Adrenal gland (tissue), 12 donors: Measurements from ENCODE around the gene CD244. TPM values are rescaled to one million over a fixed set of nuclear protein-coding genes. Genes with fewer than 3 reads are reported as not detected.
"Not testable (repeated sequence)": the region's sequence is repeated elsewhere in the genome, so short reads cannot be mapped to it uniquely, and the experiment has no call there.

Experiments used
- DNase-seq, 7 donors: peaks; one replicate each; pipeline ENCODE4 v3.0.0-alpha.2; 2019 to 2020
- H3K27ac ChIP-seq, 5 donors: fragments of 200-600 bp; sonication (generic) in 4 of 5; 1 replicate in 3 of 5; 2 replicates in 2 of 5; pipeline versions ENCODE4 v1.5.1 to v1.8.0; 2016 to 2020; ENCODE audit warnings: mild to moderate bottlenecking in 1 of 5
- H3K27me3 ChIP-seq: fragments of 200-600 bp; 2 replicates; pipeline ENCODE4 v1.8.0; 2021
- H3K36me3 ChIP-seq, 2 donors: fragments of 200-600 bp; replicated peaks in 1 of 2; 1 replicate in 1 of 2; 2 replicates in 1 of 2; pipeline versions ENCODE4 v1.5.1 to v1.8.0; 2018 to 2022
- H3K4me1 ChIP-seq, 2 donors: fragments of 200-600 bp; replicated peaks in 1 of 2; 1 replicate in 1 of 2; 2 replicates in 1 of 2; pipeline versions ENCODE4 v1.5.1 to v1.8.0; 2018 to 2021
- H3K4me3 ChIP-seq, 4 donors: fragments of 200-600 bp; sonication (generic) in 3 of 4; one replicate each; pipeline ENCODE4 v1.5.1; 2016 to 2018
- H3K9me3 ChIP-seq, 3 donors: fragments of 200-600 bp; sonication (generic) in 1 of 3; replicated peaks in 1 of 3; 1 replicate in 2 of 3; 2 replicates in 1 of 3; pipeline versions ENCODE4 v1.5.1 to v1.8.0; 2016 to 2021
- CTCF ChIP-seq, 6 experiments: fragments of 450-650 bp in 4 of 6; fragments of 200-600 bp in 2 of 6; sonication (generic) in 1 of 6; IDR thresholded peaks; 1 replicate in 5 of 6; 2 replicates in 1 of 6; pipeline versions ENCODE4 v1.5.1 to v1.8.0; 2016 to 2021; ENCODE audit warnings: antibody characterized with exemption in 6 of 6, mild to moderate bottlenecking in 2 of 6, moderate library complexity in 1 of 6
- POLR2A ChIP-seq, 2 donors: fragments of 450-650 bp; IDR thresholded peaks; one replicate each; pipeline ENCODE4 v1.6.1; 2017; ENCODE audit warnings: antibody characterized with exemption in 2 of 2, mild to moderate bottlenecking in 2 of 2, moderate library complexity in 1 of 2
- WGBS, 4 donors: extraction: QIAGEN DNeasy Blood & Tissue Kit in 2 of 4; methylation state at CpG; one replicate each; pipeline versions ENCODE4 v1.1.5 to v1.1.7; 2013 to 2017; 5-methylcytosine and 5-hydroxymethylcytosine counted together
- intact Hi-C, 2 donors: fragments of 100-400 bp; cut with DNase I; formaldehyde crosslinking; loops; one replicate each; pipeline versions ENCODE4 v1.14.1 to v1.15.0; 2022 to 2023
- polyA plus RNA-seq, 3 donors: library from polyadenylated mRNA; stranded (reverse); fragments of 200-250 nt in 2 of 3; fragments of 350-450 nt in 1 of 3; fragmentation: Illumina TruSeq in 1 of 3; extraction: RNeasy Lipid Tissue Mini Kit (QIAGEN cat#74804) in 1 of 3; gene quantifications; one replicate each; pipeline ENCODE4 v1.2.3, GENCODE V29; 2013 to 2014
- total RNA-seq, 9 donors: library from RNA; depleted of rRNA in 4 of 9; stranded (reverse); fragments of >200 nt in 4 of 9; fragments of 120-200 nt in 1 of 9; fragmentation: NEBNext Ultra II Directional in 1 of 9; extraction: Animal tissue kit (Norgen Biotek cat#: 25700) in 1 of 9; gene quantifications; one replicate each; pipeline versions ENCODE4 v1.1.0 to v1.2.4, GENCODE V29; 2013 to 2023
- donor health status: healthy with polysubstance abuse.
- donor health status: Bipolar disorder and iron deficiency.
- donor health status: DM: yes; HTN: yes; CAD: no.
- donor health status: DM: no; HTN: no; CAD: no.
- donor health status: DM: no; HTN: no; CAD: no.
- donor health status: DM: yes; HTN: yes; CAD: no.

CD244 gene
- total and polyA plus RNA-seq, 12 donors: 0.15 to 1.4 (median 0.28) TPM; not detected in 1

- H3K9me3 ChIP-seq: no peaks in the 10 kb centered on the region
- H3K4me1 ChIP-seq: peaks cover 0 to 4% of the 10 kb centered on the region in 2 donors
- H3K27ac ChIP-seq: no peak overlapping the region
- no peaks in the 10 kb centered on the region for H3K36me3 ChIP-seq
- DNase-seq: no peak
- no peak overlapping the region for H3K4me3 ChIP-seq
- WGBS, 4 donors: 70 to 81% (median 78%) methylated on average over 6 of the region's 6 CpGs
- TF ChIP-seq CTCF (IDR thresholded peaks at IDR 0.05) (no peak), POLR2A (IDR thresholded peaks at IDR 0.05) (no peak)
- no peaks in the 10 kb centered on the region for H3K27me3 ChIP-seq
- intact Hi-C loops: no loop called here
Observed at GRCh38 chr1:160910170-160910750, 47.6 kb upstream of the CD244 start.

- Histone ChIP-seq H3K4me3 (no peak overlapping the region), H3K9me3 (no peaks in the 10 kb centered on the region), H3K27me3 (no peaks in the 10 kb centered on the region), H3K27ac (no peak overlapping the region), H3K4me1 (peaks cover 0 to 12% of the 10 kb centered on the region in 2 donors), H3K36me3 (no peaks in the 10 kb centered on the region)
- DNase-seq: no peak
- TF ChIP-seq POLR2A (IDR thresholded peaks at IDR 0.05): no peak
- no peak for TF ChIP-seq CTCF (IDR thresholded peaks at IDR 0.05)
- 66 to 79% (median 74%) methylated on average over 7 of the region's 7 CpGs for WGBS, 4 donors
- intact Hi-C loops: no loop called here
Observed at GRCh38 chr1:160907976-160908375, 45.3 kb upstream of the CD244 start.

GRCh38 chr1:160905617-160905989 is 42.9 kb upstream of the CD244 start:
- Histone ChIP-seq H3K9me3 (no peaks in the 10 kb centered on the region), H3K36me3 (no peaks in the 10 kb centered on the region), H3K27ac (no peak overlapping the region), H3K27me3 (no peaks in the 10 kb centered on the region), H3K4me3 (no peak overlapping the region), H3K4me1 (peaks cover 0 to 12% of the 10 kb centered on the region in 2 donors)
- 79 to 89% (median 87%) methylated on average over 4 of the region's 4 CpGs for WGBS, 4 donors
- no peak for DNase-seq
- TF ChIP-seq CTCF (IDR thresholded peaks at IDR 0.05) (no peak), POLR2A (IDR thresholded peaks at IDR 0.05) (no peak)
- intact Hi-C loops: no loop called here

- H3K4me1 ChIP-seq: peaks cover 0 to 12% of the 10 kb centered on the region in 2 donors
- H3K36me3 ChIP-seq: no peaks in the 10 kb centered on the region
- peak in 1 of 7 donors; percentile 32 for DNase-seq
- H3K9me3 ChIP-seq: no peaks in the 10 kb centered on the region
- TF ChIP-seq POLR2A (IDR thresholded peaks at IDR 0.05): no peak
- TF ChIP-seq CTCF (IDR thresholded peaks at IDR 0.05): no peak
- whole genome bisulfite sequencing, 4 donors: 39 to 45% (median 44%) methylated on average over 8 of the region's 8 CpGs
- intact Hi-C loops: no loop called here
- no peak overlapping the region for H3K27ac ChIP-seq
- no peak overlapping the region for H3K4me3 ChIP-seq
- H3K27me3 ChIP-seq: no peaks in the 10 kb centered on the region
Observed at GRCh38 chr1:160904783-160905616, 42.3 kb upstream of the CD244 start.

GRCh38 chr1:160902251-160902650 is 39.6 kb upstream of the CD244 start:
- intact Hi-C loops, H3K27me3 ChIP-seq, DNase-seq, H3K9me3 ChIP-seq, H3K4me3 ChIP-seq, H3K36me3 ChIP-seq, H3K27ac ChIP-seq: not testable (repeated sequence)
- H3K4me1 ChIP-seq: peaks cover 0 to 12% of the 10 kb centered on the region in 2 donors
- 74 to 85% (median 80%) methylated on average over 1 of the region's 1 CpG for WGBS, 4 donors
